NCI-H1092 (cell line): ENCODE data around the gene ACAA1.
A peak's percentile ranks its signal among the peaks of the same experiment; 100 is the strongest.
"Not testable (repeated sequence)": the region's sequence is repeated elsewhere in the genome, so short reads cannot be mapped to it uniquely, and the experiment has no call there.

Experiments
- DNase-seq: peaks from one replicate; lab custom pipeline; 2025; lab: John Stamatoyannopoulos, UW

The ACAA1 gene

GRCh38 chr3:38136777-38137614 is at the start of gene ACAA1:
TSS of gene ACAA1 (minus strand) at chr3:38137127. CDS start at chr3:38137035, 92 bp downstream.
- peak; percentile 95 for DNase-seq

- DNase-seq: no peak
These were observed 40.3 kb upstream of the ACAA1 start for GRCh38 chr3:38177181-38177580.

GRCh38 chr3:38173834-38174418 is 37.0 kb upstream of the ACAA1 start:
- DNase-seq: no peak

- no peak for DNase-seq
These were observed 34.7 kb upstream of the ACAA1 start for GRCh38 chr3:38171622-38172021.

GRCh38 chr3:38170722-38171121 is 33.8 kb upstream of the ACAA1 start:
- DNase-seq: no peak

GRCh38 chr3:38169027-38169317 is 32.0 kb upstream of the ACAA1 start:
- no peak for DNase-seq

- no peak for DNase-seq
These were observed 31.5 kb upstream of the ACAA1 start for GRCh38 chr3:38168151-38169026.

- no peak for DNase-seq
These were observed 30.7 kb upstream of the ACAA1 start for GRCh38 chr3:38167591-38167990.

- no peak for DNase-seq
These were observed 28.9 kb upstream of the ACAA1 start for GRCh38 chr3:38165722-38166387.

GRCh38 chr3:38164952-38165721 is 28.2 kb upstream of the ACAA1 start, which contains the start of gene OXSR1:
TSS of gene OXSR1 (plus strand) at chr3:38165537. CDS start at chr3:38165877, 340 bp downstream.
- DNase-seq: peak; percentile 96

- DNase-seq: no peak
These were observed 27.7 kb upstream of the ACAA1 start for GRCh38 chr3:38164643-38164951.

- DNase-seq: no peak
These were observed 27.1 kb upstream of the ACAA1 start for GRCh38 chr3:38163841-38164642.

- DNase-seq: no peak
These were observed 26.4 kb upstream of the ACAA1 start for GRCh38 chr3:38163117-38163840.

GRCh38 chr3:38160704-38161103 is 23.8 kb upstream of the ACAA1 start:
- DNase-seq: not testable (repeated sequence)

- no peak for DNase-seq
These were observed 21.5 kb upstream of the ACAA1 start for GRCh38 chr3:38158472-38158871.

GRCh38 chr3:38157595-38157994 is 20.7 kb upstream of the ACAA1 start:
- DNase-seq: no peak

- no peak for DNase-seq
These were observed 20.2 kb upstream of the ACAA1 start for GRCh38 chr3:38157117-38157516.

GRCh38 chr3:38155825-38156224 is 18.9 kb upstream of the ACAA1 start:
- DNase-seq: no peak

GRCh38 chr3:38154625-38155255 is 17.8 kb upstream of the ACAA1 start:
- no peak for DNase-seq
